ENCODE measurements around the gene GNA14. TPM values are rescaled to one million over a fixed set of nuclear protein-coding genes. Genes with fewer than 3 reads are reported as not detected.

GNA14 gene
- total RNA-seq, 1 donor: 6.5 TPM

GRCh38 chr9:77582525-77582924 is 65.6 kb downstream of the GNA14 start:
- H3K4me3 ChIP-seq (ENCODE audit: low read depth, low read length): no peak overlapping the region
- no peak for DNase-seq (ENCODE audit: low read depth)
- no peak for TF ChIP-seq CTCF (IDR thresholded peaks at IDR 0.05; ENCODE audit: insufficient read depth, low read depth, low read length)

- H3K4me3 ChIP-seq (ENCODE audit: low read depth, low read length): no peak overlapping the region
- no peak for TF ChIP-seq CTCF (IDR thresholded peaks at IDR 0.05; ENCODE audit: insufficient read depth, low read depth, low read length)
- peak; percentile 30 for DNase-seq (ENCODE audit: low read depth)
Measured at GRCh38 chr9:77575785-77576184, 72.3 kb downstream of the GNA14 start.

- no peak for TF ChIP-seq CTCF (IDR thresholded peaks at IDR 0.05; ENCODE audit: insufficient read depth, low read depth, low read length)
- H3K4me3 ChIP-seq (ENCODE audit: low read depth, low read length): no peak overlapping the region
- DNase-seq (ENCODE audit: low read depth): no peak
Measured at GRCh38 chr9:77569335-77569734, 78.8 kb downstream of the GNA14 start.

- no peak for DNase-seq (ENCODE audit: low read depth)
- no peak for TF ChIP-seq CTCF (IDR thresholded peaks at IDR 0.05; ENCODE audit: insufficient read depth, low read depth, low read length)
Measured at GRCh38 chr9:77563174-77563573, 84.9 kb downstream of the GNA14 start.

GRCh38 chr9:77562019-77562748 is 85.9 kb downstream of the GNA14 start:
- H3K4me3 ChIP-seq (ENCODE audit: low read depth, low read length): no peak overlapping the region
- no peak for DNase-seq (ENCODE audit: low read depth)
- TF ChIP-seq CTCF (IDR thresholded peaks at IDR 0.05; ENCODE audit: insufficient read depth, low read depth, low read length): no peak

More at GRCh38 chr9:77563174-77563573, 84.9 kb downstream of the GNA14 start:
- H3K4me3 ChIP-seq (ENCODE audit: low read depth, low read length): no peak overlapping the region

- no peak for TF ChIP-seq CTCF (IDR thresholded peaks at IDR 0.05; ENCODE audit: insufficient read depth, low read depth, low read length)
- no peak overlapping the region for H3K4me3 ChIP-seq (ENCODE audit: low read depth, low read length)
- DNase-seq (ENCODE audit: low read depth): no peak
Measured at GRCh38 chr9:77561331-77562018, 86.6 kb downstream of the GNA14 start.

Measured in fibroblast of villous mesenchyme (primary cell).